ENCODE results near the gene RPL18.

- TF ChIP-seq CTCF (IDR thresholded peaks at IDR 0.05) (no peak), EP300 (IDR thresholded peaks at IDR 0.05) (no peak), POLR2A (IDR thresholded peaks at IDR 0.05) (no peak), POLR2AphosphoS5 (IDR thresholded peaks at IDR 0.05) (no peak)
Measured at GRCh38 chr19:48595171-48595570, 23.8 kb downstream of the RPL18 start.
